Measurements from ENCODE around the gene RSBN1L.

DNA sequence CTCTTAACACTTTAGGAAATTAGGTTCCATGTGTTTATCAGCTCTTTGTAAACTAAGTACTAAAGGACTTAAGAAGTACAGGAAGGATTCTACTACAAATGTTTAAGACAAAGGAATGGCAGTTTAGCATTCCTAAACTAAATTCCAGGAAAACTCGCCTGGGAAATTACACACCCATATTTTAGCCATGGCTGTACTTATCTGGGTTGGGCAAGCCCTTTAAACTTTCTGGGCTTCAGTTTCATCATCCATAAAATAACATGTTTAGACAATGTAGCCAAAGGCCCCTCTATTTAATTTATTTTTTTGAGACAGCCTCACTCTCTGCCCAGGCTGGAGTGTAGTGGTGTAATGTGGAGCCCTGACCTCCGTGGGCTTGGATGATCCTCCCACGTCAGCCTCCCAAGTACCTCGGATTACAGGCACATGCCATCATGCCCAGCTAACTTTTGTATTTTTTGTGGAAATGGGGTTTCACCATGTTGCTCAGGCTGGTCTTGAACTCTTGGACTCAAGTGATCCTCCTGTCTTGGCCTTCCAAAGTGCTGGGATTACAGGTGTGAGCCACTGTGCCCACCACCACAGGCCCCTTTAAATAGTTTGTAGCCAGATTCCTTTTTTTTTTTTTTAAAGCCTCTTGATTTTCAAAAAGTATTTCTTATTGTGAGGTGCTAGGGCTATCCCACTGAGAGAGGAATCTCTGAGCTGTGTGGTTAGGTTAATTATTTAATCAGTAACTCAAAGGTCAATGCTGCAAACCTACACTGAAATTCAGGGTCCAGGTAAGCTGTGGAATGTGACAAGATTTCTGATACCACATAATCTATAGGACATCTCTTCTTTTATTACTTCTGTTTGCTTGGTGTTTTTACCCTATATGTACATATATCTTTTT, 69.9 kb downstream of the RSBN1L start:
- TF ChIP-seq, protein P1, sequence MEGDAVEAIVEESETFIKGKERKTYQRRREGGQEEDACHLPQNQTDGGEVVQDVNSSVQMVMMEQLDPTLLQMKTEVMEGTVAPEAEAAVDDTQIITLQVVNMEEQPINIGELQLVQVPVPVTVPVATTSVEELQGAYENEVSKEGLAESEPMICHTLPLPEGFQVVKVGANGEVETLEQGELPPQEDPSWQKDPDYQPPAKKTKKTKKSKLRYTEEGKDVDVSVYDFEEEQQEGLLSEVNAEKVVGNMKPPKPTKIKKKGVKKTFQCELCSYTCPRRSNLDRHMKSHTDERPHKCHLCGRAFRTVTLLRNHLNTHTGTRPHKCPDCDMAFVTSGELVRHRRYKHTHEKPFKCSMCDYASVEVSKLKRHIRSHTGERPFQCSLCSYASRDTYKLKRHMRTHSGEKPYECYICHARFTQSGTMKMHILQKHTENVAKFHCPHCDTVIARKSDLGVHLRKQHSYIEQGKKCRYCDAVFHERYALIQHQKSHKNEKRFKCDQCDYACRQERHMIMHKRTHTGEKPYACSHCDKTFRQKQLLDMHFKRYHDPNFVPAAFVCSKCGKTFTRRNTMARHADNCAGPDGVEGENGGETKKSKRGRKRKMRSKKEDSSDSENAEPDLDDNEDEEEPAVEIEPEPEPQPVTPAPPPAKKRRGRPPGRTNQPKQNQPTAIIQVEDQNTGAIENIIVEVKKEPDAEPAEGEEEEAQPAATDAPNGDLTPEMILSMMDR (conservative IDR thresholded peaks at IDR 0.05; ENCODE audit: low read depth, low read length) = no peak
- TF ChIP-seq EZH2 (IDR thresholded peaks at IDR 0.05; ENCODE audit: borderline replicate concordance, low read depth, low read length, poor library complexity, severe bottlenecking) = no peak
